GM21529 (cell line): ENCODE data around the gene CCDC152.
A peak's percentile ranks its signal among the peaks of the same experiment; 100 is the strongest.
"Not testable (repeated sequence)": the region's sequence is repeated elsewhere in the genome, so short reads cannot be mapped to it uniquely, and the experiment has no call there.

ENCODE experiments used
- ATAC-seq: cut with Tn5 transposase; IDR thresholded peaks from one replicate; pipeline ENCODE4 v1.9.1; 2021; ENCODE audit not compliant: unreplicated experiment

Gene CCDC152, protein sequence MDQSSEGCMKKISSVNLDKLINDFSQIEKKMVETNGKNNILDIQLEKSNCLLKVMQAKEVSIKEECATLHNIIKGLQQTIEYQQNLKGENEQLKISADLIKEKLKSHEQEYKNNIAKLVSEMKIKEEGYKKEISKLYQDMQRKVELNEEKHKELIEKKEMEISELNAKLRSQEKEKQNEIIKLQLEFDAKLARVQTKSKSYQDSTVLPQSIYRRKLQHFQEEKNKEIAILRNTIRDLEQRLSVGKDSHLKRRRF

DNA sequence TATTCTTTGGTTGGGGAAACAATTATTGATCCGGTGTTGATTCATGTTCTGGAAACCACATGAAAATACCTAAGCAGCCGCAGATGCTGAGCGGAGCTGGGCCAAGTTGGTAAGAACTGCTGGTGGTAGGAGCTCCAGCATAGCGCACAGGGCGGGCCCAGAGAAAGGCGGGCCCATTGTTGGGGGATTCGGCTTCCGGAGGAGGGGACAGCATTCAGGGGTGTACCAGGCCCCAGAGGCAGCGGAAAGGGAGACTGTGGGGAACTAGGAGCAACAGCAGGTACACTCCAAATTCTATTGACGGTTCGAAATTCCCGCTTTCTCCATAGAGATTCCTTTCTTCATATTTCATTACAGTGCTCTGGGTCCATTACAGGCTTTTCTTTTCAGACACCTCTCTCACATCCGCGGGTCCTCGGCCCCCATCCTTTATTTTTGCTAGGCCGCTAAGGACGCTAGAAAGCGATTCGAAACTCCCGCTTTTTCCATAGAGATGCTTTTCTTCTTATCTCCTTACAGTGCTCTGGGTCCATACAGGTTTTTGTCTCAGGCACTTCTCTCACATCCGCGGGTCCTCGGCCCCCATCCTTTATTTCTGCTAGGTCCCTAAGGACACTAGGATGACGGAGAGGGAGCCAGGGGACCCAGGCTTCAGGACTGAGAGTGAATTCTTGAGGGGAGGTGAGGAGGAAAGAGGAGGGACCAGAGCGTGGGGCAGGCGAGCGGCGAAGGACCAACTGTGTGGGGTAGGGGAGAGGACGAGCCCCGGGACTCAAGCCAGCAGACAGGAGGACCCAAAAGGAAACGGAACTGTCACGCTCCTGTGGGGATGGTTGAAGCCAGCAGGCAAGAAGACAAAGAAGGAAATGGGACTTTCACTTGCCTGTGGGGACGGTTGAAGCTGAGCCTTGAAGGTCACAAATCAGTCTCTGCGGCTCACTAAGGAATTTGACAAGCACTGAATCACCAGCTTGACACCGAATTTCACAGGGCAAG, at the start of gene CCDC152:
TSS of gene CCDC152 (plus strand) at position 213 of the 996 bp plus-strand sequence. CDS start 2,304 bp downstream, outside the sequence.
- ATAC-seq: peak; percentile 85

DNA sequence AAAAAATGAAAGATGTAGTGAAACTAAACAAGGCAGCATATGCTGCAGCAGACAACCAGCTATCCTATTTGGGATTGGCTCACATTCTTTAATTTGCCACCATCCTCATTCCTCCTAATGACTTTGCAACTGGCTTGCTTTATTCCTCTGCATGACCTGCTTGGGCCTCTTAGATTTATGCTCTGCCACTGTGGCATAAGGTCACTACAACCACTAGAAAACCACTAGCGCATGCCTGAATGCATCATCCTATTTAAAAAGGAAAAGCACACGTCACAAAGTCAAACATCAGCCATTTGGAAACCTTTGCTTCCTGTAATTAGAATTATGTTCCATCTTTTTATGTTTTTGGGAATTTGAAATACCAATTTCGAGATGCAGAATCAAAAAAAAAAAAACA, 40.8 kb upstream of the CCDC152 start:
- no peak for ATAC-seq

DNA sequence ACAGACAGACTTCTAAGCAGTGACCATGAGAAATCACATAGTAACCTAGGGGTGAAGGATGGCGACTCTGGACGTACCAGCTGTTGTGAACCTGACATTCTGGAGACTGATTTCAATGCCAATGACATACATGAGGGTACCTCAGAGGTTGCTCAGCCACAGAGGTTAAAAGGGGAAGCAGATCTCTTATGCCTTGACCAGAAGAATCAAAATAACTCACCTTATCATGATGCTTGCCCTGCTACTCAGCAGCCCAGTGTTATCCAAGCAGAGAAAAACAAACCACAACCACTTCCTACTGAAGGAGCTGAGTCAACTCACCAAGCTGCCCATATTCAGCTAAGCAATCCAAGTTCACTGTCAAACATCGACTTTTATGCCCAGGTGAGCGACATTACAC, 38.0 kb upstream of the CCDC152 start:
- peak; percentile 80 for ATAC-seq

DNA sequence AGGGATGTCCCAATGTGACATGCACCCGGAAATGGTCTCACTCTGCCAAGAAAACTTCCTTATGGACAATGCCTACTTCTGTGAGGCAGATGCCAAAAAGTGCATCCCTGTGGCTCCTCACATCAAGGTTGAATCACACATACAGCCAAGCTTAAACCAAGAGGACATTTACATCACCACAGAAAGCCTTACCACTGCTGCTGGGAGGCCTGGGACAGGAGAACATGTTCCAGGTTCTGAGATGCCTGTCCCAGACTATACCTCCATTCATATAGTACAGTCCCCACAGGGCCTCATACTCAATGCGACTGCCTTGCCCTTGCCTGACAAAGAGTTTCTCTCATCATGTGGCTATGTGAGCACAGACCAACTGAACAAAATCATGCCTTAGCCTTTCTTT, 37.6 kb upstream of the CCDC152 start:
- ATAC-seq: no peak

DNA sequence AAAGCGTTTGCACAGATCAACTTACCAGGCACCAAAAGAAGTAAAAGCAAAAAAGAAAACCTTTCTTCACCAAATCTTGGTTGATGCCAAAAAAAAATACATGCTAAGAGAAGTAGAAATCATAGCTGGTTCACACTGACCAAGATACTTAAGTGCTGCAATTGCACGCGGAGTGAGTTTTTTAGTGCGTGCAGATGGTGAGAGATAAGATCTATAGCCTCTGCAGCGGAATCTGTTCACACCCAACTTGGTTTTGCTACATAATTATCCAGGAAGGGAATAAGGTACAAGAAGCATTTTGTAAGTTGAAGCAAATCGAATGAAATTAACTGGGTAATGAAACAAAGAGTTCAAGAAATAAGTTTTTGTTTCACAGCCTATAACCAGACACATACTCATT, 36.4 kb upstream of the CCDC152 start:
- no peak for ATAC-seq

DNA sequence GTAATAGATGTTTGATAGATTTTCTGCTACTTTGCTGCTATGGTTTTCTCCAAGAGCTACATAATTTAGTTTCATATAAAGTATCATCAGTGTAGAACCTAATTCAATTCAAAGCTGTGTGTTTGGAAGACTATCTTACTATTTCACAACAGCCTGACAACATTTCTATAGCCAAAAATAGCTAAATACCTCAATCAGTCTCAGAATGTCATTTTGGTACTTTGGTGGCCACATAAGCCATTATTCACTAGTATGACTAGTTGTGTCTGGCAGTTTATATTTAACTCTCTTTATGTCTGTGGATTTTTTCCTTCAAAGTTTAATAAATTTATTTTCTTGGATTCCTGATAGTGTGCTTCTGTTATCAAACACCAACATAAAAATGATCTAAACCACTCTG, 35.1 kb upstream of the CCDC152 start:
- no peak for ATAC-seq

DNA sequence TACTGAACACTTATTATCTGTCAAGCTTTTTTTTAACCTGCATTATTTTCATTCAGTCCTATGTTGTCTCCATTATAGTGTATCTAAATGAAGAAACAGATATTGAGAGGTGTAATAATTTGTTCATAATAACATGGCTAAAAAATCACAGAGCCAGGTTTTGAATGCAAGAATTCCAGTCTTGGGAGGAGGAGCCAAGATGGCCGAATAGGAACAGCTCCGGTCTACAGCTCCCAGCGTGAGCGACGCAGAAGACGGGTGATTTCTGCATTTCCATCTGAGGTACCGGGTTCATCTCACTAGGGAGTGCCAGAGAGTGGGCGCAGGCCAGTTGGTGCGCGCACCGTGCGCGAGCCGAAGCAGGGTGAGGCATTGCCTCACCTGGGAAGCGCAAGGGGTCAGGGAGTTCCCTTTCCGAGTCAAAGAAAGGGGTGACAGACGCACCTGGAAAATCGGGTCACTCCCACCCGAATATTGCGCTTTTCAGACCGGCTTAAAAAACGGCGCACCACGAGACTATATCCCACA, 22.0 kb upstream of the CCDC152 start:
- not testable (repeated sequence) for ATAC-seq

DNA sequence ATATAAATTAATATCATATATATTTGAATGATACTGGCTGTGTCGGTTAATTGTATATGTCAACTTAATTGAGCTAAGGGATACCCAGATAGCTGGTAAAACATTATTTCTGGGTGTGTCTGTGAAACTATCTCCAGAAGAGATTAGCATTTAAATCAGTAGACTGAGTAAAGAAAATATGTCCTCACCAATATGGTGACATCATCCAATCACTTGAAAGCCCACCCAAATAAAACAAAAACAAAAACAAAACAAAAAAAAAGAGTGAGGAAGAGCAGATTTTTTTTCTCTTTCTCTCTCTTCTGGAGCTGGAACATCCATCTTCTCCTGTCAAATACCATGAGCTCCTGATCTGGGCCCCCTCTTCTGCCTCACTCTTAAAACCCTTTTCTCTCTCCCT, 15.7 kb upstream of the CCDC152 start:
- no peak for ATAC-seq

DNA sequence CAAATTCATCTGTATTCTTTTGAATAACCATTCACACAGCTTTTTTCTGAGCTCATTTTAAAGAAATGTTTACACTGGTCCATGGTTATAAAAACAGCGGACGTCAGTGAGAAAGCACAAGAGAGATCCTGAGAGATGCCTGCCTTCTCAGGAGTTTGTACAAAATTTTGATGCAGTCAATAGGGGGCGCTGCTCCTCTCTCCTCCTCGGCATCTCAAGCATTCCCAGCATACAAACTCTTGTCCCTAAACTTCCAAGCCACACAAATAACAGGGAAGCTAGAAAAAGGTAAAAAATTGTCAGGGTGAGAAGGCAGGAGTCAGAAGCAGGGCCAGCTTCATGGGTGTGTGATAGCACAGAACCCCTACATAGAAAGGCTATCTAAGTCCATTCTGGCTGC, 11.2 kb upstream of the CCDC152 start:
- no peak for ATAC-seq

DNA sequence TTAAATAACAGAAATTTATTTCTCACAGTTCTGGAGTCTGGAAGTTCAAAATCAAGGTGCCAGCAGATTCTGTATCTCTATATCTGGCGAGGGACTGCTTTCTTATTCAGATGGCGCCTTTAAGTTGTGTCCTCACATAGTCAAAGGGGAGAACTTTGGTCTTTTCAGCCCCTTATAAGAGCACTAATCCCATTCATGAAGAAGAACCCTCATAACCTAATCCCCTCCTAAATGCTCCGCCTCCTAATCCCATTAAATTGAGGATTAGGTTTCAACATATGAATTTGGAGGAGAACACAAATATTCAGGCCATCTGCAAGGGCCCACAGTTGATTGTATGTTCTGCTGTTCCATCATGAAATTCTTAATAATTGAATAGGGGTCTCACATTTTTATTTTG, 10.8 kb upstream of the CCDC152 start:
- ATAC-seq: no peak

DNA sequence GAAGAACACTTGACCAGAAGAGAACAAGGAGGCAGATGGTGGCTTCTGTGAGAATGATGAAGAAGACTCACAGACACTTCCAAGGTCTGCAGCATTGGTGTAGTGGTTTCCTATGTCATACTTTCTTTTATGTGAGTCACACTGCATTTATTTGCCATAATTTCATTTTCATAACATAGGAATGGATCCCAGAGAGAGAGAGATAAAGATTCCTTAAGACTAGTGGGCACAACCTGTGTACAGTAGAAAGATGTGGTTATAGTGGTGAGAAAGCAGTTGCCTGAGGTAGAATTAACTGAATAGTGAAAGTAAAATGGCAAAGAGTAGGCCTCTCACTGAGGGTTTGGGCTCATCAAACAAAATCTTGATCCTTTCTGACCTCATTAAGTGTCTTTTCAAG, 7.6 kb upstream of the CCDC152 start:
- ATAC-seq: no peak

DNA sequence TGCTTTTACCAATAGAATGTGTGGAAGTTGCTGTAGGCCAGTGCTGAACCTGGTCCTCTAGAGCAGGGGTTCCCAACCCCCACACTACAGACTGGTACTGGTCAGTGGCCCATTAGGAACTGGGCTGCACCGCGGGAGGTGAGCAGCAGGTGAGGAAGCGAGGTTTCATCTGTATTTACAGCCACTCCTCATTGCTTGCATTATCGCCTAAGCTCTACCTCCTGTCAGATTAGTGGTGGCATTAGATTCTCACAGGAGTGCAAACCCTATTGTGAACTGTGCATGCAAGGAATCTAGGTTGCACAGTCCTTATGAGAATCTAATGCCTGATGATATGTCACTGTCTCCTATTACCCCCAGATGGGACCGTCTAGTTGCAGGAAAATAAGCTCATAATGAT, 6.1 kb upstream of the CCDC152 start:
- ATAC-seq: no peak

DNA sequence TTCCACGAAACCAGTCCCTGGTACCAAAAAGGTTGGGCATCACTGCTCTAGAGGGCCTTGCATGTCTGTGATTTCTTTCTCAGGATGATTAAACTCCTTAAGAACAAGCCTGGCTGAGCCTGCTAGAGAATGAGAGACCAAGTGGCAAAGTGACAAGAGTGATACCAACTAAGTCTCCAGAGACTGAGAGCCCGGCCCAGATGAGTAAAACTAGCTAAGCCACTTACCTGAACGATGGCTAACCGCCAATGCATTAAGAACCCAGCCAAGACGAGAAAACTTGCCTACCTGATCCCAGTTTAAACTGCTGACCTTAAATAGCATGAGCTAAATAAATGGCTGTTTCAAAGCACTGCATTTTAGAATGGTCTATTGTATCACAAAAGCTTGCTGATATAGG, 5.6 kb upstream of the CCDC152 start:
- no peak for ATAC-seq

DNA sequence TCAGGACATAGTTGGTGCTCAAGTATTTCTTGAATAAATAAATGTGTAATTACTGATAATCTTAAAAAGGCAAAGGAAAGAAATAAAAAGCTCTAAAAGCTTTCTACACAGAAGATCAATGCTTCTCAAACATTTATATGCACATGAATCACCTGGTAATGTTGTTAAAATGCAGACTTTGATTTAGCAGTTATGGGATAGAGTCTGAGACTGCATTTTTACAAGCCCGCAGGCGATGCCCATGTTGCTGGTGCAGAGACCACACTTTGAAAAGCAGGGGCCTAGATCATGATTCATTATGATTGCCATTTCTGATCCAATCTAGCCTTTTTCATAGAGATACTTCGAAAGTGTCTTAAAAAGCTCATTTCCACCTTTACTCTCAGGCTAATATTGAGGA, 3.5 kb upstream of the CCDC152 start:
- no peak for ATAC-seq

DNA sequence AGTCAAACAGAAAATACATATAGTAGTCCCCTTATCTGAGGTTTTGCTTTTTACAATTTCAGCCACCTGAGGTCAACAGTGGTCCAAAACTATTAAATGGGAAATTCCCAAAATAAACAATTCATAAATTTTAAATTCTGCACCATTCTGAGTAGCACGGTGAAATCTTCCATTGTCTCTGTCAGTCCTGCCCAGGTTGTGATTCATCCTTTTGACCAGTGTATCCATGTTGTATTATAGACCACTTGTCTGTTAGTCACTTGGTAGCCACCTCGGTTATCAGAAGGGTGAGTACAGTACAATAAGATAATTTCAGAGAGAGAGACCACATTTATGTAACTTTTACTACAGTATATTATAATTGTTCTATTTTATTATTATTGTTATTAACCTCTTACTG, 2.8 kb downstream of the CCDC152 start:
- ATAC-seq: no peak

DNA sequence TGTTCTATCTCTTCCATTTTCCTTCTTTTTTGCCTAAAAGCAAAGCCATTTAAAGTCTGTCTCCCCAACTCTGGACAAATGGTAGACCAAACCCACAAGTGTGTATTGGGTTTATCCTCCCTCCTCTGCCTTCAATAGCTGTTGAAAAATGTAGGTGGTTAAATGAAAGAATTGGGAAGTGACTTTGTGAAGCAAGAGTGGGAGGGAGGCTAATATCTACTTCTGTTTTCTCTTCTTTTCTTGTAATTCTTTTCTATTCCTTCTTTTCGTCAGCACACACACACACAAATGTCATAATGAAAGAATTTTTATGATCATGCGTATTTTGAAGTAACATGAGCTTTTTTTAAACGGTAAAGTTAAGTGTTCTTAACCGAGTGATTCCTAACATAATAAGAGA, 3.8 kb downstream of the CCDC152 start:
- no peak for ATAC-seq

DNA sequence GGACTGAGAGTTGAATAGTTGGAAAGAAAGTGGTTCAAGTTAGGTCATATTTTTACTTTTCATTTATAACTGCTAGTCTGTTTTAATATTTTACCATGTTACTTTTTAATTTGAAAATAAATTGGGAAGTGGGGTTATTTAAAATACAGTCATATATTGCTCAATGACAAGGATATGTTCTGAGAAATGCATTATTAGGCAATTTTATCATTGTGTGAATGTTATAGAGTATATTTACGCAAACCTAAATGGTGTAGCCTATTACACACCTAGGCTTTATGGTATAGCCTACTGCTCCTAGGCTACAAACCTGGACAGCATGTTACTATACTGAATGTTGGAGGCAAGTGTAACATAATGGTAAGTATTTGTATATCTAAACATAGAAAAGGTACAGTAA, 5.2 kb downstream of the CCDC152 start:
- no peak for ATAC-seq

DNA sequence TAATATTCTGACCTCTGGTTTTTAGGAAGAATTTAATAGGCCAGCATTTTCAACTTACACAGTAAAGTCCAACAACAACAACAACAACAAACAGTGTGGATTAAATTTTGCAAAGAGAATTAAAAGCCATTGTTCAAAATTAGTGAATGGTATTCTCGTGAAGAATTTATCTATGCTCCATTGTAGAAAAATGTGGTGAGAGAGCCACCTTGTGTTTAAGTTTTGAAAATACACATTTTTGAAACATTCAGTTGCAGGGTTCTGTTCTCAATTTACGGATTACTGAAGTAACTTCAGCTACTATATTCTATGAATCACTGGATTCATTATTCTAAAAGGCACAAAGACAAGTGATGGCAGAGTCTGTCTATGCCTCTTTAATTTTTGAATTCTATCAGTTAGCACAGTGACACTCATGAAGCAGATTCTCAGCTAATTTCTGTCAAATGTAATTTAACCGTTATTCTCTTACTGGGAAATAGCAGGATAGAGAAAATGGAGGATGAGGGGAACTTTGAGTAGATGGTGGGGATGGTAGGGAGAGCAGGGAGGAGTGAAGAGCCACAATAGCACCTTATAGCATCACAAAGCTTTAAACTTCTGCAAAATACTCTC, 11.0 kb downstream of the CCDC152 start:
- no peak for ATAC-seq

DNA sequence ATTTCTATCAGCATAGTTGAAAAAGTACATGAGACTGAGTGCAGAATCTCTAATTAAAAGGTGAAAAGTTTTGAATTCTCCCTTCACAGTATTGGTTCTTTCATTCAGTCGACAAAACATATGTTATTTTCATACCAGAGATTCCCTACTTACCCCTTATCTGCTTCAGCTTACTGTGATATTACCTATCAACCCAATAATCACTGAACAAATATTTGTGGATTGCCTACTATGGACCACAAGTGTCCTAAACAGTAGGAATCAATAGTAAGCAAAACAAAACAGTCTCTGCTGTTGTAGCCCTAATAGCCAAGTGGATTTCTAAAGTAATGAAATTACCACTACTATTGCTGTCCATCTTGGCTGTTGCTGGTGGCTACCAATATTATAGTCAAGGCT, 11.5 kb downstream of the CCDC152 start:
- ATAC-seq: no peak

DNA sequence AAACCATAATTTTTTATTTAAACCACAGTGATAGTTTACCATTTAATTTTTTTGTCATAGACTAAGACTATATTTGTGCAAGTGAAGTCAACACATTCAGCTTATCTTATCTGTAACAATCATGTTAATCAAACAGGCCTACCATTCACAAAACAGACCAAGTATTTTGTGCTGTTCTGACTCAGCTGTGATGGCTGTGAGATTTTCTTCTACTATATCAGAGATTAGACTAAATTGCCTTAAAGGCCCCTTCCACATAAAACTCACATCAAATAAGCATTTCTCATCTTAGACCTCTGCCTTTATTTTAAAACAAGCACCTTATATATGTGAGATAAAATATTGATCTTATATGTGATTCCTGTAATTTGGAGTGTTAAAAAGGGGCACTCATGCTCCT, 13.4 kb downstream of the CCDC152 start:
- no peak for ATAC-seq

DNA sequence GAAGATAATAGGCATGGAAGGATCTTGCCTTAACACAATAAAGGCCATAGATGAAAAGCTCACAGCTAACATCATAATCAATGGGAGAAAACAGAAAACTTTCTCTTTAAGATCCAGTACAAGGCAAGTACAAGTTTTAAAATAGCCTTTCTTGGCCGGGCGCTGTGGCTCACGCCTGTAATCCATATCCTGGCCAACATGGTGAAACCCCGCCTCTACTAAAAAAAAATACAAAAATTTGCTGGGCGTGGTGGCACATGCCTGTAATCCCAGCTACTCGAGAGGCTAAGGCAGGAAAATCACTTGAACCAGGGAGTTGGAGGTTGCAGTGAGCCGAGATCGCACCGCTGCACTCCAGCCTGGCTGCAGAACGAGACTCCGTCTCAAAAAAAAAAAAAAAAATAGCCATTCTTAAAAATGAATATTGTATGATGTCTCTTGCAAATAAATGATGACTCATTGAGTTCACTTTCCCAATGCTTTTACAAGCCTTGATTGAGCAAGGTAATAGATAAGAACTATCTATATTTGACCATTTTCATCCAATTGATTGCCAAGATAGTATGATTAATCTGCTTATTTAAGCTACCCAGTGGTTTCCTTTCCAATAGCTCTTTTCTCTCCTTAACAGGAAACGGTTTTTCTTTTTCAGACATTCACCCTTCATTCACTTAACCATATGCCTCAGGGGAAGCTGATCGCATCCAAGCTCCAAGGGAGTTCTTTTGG, 15.8 kb downstream of the CCDC152 start:
- ATAC-seq: no peak
